Measurements from ENCODE around the gene KIF25.

The KIF25 gene

GRCh38 chr6:168037856-168038255 lies 40.4 kb downstream of the KIF25 start:
- no peak for DNase-seq (ENCODE audit: low read depth)

GRCh38 chr6:168038576-168039140 lies 41.2 kb downstream of the KIF25 start:
- DNase-seq (ENCODE audit: low read depth) = no peak

- DNase-seq (ENCODE audit: low read depth) = no peak
These were observed 41.8 kb downstream of the KIF25 start for GRCh38 chr6:168039301-168039700.

- no peak for DNase-seq (ENCODE audit: low read depth)
These were observed 42.4 kb downstream of the KIF25 start for GRCh38 chr6:168039849-168040248.

DNA sequence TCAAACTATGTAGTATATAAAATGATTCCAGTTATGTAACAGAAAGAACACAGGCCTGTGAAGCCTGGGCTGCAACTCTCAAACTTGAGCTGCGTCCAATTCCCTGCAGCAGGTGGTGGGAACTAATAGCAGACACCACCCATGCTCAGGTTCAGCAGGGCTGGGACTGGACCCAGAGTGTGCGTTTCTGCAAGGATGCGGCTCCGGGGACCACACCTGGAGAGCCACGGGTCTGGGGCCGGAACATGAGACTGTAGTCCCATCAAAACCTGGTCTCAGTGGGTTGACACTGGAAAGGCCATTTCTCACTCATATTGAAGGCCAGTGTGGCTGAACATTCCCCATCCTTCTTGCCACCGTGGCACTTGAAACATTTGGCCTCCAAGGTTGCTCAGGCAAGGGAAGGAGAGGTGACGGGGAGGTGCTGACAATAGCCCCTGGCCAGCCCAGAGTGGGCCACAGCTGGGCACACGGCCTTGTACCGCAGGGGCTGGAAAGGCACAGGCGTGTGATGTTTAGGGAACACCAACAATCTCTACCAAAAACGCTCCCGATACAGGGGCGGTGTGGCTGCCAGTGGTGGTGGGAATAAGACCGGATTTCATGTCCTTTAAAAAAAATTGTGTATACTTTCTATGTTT lies 43.5 kb downstream of the KIF25 start:
- no peak for DNase-seq (ENCODE audit: low read depth)

DNA sequence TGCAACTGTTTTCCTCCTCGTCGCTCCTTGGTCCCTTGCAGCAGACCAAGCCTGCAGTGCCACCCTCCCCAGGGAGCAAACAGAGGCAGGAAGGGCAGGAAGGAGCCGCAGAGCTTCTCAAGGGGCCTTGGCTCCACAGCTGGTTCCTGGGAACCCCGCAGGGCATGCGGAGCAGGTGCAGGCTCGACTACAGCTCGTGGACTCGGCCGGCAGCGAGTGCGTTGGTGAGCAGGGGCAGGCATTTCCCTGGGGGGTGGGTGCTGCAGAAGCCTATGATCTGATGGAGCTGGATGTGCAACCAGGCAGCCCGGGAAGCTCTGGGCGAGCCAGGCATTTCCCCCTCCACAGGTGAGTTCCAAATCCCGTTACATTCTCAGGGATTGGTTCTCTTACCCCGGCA lies 44.5 kb downstream of the KIF25 start:
- DNase-seq (ENCODE audit: low read depth) = no peak

DNA sequence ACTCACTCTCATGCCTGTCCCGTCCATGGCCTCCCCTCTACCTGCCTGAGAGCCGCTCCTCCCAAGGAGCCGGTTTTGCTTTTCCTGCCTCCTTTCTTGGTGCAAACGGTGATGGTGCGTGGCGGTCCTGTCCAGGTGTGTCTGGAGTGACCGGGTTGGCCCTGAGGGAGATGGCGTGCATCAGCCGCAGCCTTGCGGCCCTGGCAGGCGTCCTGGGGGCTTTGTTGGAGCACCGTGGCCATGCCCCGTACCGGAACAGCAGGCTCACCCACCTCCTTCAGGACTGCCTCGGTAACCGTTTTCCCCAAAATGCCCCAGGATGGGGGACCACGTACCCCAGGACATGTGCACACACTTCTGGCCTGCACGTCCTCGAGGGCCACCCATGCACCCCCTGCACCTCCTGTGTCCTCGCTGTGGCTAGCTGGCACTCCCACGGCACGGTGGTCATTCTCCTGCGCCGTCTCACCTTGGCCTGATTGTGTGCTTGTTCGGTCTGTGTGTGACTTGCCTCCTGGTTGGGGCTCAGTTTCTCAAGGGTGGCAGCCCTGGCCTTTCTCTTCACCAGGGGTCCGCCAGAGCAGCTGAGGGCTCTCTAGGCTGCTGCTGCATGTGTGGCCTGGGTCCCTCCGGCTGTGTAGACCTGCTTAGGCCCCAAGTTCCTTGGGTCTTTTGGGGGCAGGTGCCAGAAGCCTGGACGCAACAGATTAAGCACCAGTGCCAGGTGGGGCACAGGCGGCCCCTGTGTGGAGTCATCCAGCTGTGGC lies 45.1 kb downstream of the KIF25 start:
- DNase-seq (ENCODE audit: low read depth) = no peak

DNA sequence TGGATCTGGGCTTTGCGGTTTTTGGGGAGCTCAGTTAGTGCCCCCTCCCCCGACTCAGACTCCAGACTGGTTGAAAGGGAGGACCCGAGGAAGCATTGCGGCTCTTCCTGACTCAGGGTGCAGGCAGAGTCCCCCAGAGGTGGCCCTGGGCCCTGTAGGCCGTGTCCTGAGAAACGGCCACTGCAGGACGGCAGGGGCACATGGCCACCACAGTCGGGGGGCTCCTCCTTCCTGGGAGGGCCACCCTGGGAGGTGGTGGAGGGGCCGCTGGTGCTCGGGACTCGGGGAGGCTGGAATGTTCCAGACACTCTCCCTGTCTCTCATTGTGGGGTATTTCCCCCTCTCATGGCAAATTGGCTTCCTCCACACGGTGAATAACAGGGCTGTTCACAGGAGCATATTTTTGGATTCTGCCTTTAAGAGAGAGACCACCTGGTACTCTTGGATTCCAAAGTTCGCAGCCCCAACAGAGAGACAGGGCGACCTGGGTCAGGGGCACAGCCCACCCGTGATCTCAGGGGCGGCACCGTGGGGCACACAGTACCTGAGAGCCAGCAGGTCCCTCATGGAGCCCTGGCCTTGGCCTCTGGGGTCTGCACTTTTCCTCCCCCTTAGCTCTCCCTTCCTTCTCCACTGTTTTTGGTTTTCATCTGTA lies 45.8 kb downstream of the KIF25 start:
- no peak for DNase-seq (ENCODE audit: low read depth)

DNA sequence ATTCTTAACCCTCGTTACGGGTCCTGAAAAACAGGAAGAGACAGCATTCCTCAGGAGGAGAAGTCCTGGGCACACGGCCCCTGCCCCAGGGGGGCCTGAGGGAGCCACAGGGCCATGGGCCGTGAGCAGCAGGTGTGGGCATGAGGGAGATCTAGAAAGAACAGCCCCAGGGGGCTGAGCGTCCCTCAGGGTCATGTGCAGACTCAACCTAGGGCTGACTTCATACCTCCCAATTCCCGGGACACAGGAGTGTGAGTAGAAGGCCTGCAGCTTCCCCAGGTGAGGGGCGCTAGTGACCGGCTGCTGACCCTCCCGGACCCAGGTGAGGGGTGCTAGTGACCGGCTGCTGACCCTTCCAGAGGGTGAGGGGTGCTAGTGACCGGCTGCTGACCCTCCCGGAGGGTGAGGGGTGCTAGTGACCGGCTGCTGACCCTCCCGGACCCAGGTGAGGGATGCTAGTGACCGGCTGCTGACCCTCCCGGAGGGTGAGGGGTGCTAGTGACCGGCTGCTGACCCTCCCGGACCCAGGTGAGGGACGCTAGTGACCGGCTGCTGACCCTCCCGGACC lies 46.5 kb downstream of the KIF25 start:
- no peak for DNase-seq (ENCODE audit: low read depth)

- DNase-seq (ENCODE audit: low read depth) = no peak
These were observed 47.2 kb downstream of the KIF25 start for GRCh38 chr6:168044521-168045130.

DNA sequence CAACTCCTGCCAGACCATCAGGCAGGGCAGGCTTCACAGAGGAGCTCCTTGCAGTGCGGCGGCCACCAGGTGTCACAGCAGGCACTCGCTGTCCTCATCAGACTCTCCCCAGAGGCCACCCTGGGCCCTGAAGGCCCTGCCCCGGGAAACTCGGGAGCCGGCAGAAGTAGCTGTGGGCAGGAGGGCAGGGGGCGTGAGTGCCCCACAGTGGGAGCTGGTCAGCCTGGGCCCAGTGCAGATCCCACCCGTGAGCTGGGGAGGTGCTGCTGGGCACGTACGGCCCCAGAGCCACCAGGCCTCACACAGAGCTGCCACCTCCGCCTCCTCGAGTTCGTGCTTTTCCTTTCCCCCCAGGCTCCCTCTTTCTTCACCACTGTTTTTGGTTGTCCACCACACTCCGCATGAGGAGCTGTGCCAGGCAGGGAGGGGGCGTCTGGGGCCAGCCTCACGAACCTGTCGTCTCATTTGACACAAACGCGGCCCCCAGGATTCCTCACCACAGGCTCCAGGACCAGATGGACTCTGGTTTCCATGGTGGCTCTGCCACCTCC lies 47.7 kb downstream of the KIF25 start:
- no peak for DNase-seq (ENCODE audit: low read depth)

GRCh38 chr6:168045706-168046620 lies 48.5 kb downstream of the KIF25 start:
- DNase-seq (ENCODE audit: low read depth) = no peak

DNA sequence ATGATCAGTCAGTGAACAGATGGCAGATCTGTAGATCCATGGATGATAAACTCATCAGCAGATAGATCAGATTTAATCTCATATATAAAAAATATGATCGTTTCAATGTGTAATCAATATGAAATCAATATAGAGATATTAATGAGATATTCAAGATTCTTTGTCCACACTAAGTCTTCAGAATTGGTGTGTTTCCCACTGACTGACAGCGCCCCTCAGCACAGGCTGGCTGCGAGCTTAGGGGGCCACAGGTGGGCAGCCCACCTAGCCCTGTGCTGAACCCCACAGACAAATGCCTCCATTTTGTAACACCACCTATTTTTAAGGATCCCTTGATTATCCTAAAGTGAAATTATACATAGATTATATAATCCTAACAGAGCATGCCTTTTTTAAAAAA lies 49.2 kb downstream of the KIF25 start:
- no peak for DNase-seq (ENCODE audit: low read depth)

GRCh38 chr6:168047841-168048723 lies 50.6 kb downstream of the KIF25 start:
- no peak for DNase-seq (ENCODE audit: low read depth)

DNA sequence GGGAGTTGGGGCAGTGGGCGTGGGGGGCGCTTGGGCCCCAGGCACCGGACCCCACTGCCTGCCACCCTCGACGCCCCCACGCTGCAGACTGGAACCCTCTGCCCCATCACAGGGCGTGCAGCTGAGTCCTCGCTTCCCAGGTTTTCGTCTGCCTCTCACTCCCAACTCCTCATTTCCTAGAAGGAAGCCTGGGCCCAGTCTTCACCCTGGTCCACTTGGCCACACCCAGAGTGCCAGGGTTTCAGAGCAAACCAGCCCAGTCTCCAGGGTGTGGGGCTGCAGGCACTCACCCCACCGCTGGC lies 51.2 kb downstream of the KIF25 start:
- DNase-seq (ENCODE audit: low read depth) = no peak

DNA sequence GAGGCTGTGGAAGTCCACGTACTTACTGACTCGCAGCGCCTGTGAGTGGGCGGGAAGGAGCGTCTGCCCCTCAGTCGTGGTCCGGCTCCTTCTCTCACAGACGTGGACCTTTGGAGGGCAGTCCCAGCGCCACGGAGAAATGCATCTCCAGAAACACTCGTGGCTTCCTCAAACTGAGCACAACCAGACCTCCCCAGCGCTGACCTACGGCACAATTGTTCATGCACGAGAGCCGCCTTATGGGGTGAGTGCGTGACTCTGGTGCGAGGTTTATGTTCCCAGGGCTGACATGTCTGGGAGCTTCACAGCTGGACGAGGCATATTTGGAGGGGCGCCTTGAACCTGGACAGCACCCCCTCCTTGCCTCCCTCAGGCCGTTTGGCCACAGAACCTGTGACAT lies 51.8 kb downstream of the KIF25 start:
- DNase-seq (ENCODE audit: low read depth) = no peak

DNA sequence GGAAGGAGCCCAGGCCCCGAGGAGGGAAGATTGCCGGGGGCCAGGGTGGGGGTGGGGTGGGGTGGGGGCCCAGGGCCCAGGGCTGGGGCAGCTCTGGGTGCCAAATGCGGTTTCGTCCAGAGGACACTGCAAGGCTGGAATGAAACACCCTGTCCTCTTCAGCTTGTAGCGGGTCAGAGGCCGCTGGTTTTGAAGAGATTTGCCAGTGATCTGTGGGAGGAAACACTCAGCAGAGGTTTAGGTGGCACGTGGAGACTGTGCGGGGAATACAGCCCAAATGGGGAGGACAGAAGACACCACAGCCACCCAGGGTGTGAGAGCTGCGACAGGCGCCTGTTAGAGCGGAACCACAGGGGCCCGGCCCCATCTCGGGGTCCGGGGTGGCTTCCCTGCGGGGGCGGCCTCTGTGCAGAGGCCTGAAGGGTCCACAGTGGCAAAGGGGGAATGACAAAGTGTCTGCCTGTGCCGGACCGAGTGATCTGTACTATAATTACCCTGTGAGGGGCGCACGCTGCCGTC lies 52.3 kb downstream of the KIF25 start:
- no peak for DNase-seq (ENCODE audit: low read depth)

DNA sequence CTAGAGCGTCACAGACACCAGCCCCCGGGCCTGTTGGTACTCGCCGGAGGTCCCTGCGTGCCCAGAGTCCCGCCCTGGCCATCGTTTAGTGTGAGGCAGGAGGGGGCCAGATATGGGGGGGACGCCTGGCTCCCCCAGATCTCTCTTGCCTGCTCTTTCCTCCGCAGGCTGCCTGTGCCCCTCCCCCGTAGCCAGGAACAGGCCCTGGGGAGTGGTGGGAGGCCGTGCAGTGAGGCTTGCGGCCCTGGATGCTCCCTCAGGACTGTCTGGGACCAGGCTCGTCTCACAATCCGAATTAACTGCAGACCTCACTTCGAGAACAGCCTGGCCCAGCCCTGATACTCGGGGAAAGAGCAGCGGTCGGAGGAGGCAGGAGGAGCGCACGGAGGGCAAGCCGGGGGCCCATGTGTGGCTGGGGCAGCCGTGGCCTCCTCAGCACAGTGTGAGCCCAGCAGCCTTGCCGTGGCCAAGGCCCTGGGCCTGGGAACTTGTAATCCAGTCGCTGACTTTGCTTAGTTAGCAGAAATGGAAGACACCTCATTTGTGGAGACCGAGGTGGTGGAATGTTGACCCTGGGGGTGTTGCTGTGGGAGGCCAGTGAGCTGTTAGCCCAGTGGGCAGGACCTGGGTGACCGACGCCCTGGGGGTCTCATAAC lies 52.9 kb downstream of the KIF25 start:
- DNase-seq (ENCODE audit: low read depth) = no peak

- no peak for DNase-seq (ENCODE audit: low read depth)
These were observed 53.6 kb downstream of the KIF25 start for GRCh38 chr6:168050881-168051586.

Measured in stimulated activated CD4-positive, alpha-beta T cell treated with anti-CD3 and anti-CD28 coated beads, Interleukin-2, amount 100 ng/mL, for 4 hours (primary cell).